Peyer's patch (tissue), 4 donors: ENCODE measurements around the gene ESPL1. TPM values are rescaled to one million over a fixed set of nuclear protein-coding genes. Genes with fewer than 3 reads are reported as not detected.
A peak's percentile ranks its signal among the peaks of the same experiment; 100 is the strongest.

Experiments
- DNase-seq, 3 donors: peaks; one replicate each; pipeline ENCODE4 v3.0.0-alpha.2; 2017 to 2019
- H3K27ac ChIP-seq, 4 donors: fragments of 200-600 bp; sonication (generic); one replicate each; pipeline ENCODE4 v1.5.1; 2016 to 2019
- H3K27me3 ChIP-seq, 2 donors: fragments of 200-600 bp; sonication (generic); one replicate each; pipeline ENCODE4 v1.5.1; 2019
- H3K36me3 ChIP-seq, 3 donors: fragments of 200-600 bp; sonication (generic); one replicate each; pipeline ENCODE4 v1.5.1; 2016 to 2019
- H3K4me1 ChIP-seq, 4 donors: fragments of 200-600 bp; sonication (generic); one replicate each; pipeline ENCODE4 v1.5.1; 2016 to 2019
- H3K4me3 ChIP-seq, 4 donors: fragments of 200-600 bp; sonication (generic); 1 replicate in 3 of 4; 2 replicates in 1 of 4; pipeline ENCODE4 v1.5.1; 2016 to 2019; ENCODE audit warnings: mild to moderate bottlenecking in 1 of 4
- H3K9me3 ChIP-seq, 4 donors: fragments of 200-600 bp; sonication (generic); one replicate each; pipeline ENCODE4 v1.5.1; 2016 to 2019; ENCODE audit warnings: mild to moderate bottlenecking in 1 of 4
- POLR2A ChIP-seq, 2 donors: fragments of 450-650 bp; IDR thresholded peaks; one replicate each; pipeline ENCODE4 v1.5.1; 2017; ENCODE audit warnings: antibody characterized with exemption in 2 of 2, mild to moderate bottlenecking in 2 of 2, moderate library complexity in 2 of 2
- total RNA-seq, 4 donors: library from RNA; depleted of rRNA; stranded (reverse); fragments of >200 nt; gene quantifications; one replicate each; pipeline ENCODE4 v1.1.0, GENCODE V29; 2016
- TF ChIP-seq, protein P1 (sequence below), 6 experiments: fragments of 450-650 bp in 4 of 6; fragments of 200-600 bp in 2 of 6; sonication (generic) in 1 of 6; IDR thresholded peaks; one replicate each; pipeline ENCODE4 v1.5.1; 2017 to 2019; ENCODE audit warnings: antibody characterized with exemption in 6 of 6, mild to moderate bottlenecking in 3 of 6, moderate library complexity in 1 of 6

The ESPL1 gene
- total RNA-seq, 4 donors from 2014 or later: 47.0 to 108 (median 87.0) TPM

DNA sequence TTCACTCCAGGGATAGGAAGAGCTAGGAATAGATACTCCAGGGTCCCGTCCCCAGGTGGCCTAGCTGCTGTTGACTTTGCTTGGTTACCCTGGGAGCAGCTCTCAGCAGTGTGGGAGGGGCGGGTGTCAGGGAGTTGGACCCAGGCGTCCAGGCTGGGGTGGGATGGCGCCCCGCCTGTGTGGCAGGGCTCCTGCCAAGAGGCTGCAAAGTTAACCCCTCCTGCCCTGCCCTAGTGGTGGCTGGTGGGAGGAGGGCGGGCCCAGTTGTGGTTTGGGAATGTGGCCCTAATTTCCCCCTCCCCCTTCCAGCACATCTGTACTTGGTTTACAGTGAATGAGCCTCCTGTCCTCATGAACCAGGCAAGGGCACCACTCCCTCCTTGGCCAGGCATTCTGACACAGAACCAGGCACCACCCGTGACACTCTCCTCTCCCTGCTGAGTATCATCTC lies 34.4 kb upstream of the ESPL1 start:
- H3K36me3 ChIP-seq: no peaks in the 10 kb centered on the region
- no peaks in the 10 kb centered on the region for H3K9me3 ChIP-seq
- no peak overlapping the region for H3K4me3 ChIP-seq
- H3K4me1 ChIP-seq: peaks cover 0 to 36% (median 6%) of the 10 kb centered on the region in 4 donors
- DNase-seq: no peak
- H3K27me3 ChIP-seq: no peaks in the 10 kb centered on the region
- TF ChIP-seq, protein P1, sequence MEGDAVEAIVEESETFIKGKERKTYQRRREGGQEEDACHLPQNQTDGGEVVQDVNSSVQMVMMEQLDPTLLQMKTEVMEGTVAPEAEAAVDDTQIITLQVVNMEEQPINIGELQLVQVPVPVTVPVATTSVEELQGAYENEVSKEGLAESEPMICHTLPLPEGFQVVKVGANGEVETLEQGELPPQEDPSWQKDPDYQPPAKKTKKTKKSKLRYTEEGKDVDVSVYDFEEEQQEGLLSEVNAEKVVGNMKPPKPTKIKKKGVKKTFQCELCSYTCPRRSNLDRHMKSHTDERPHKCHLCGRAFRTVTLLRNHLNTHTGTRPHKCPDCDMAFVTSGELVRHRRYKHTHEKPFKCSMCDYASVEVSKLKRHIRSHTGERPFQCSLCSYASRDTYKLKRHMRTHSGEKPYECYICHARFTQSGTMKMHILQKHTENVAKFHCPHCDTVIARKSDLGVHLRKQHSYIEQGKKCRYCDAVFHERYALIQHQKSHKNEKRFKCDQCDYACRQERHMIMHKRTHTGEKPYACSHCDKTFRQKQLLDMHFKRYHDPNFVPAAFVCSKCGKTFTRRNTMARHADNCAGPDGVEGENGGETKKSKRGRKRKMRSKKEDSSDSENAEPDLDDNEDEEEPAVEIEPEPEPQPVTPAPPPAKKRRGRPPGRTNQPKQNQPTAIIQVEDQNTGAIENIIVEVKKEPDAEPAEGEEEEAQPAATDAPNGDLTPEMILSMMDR (IDR thresholded peaks at IDR 0.05): no peak
- TF ChIP-seq POLR2A (IDR thresholded peaks at IDR 0.05): no peak
- peak overlapping the region in 1 of 4 donors; percentile 69 for H3K27ac ChIP-seq

DNA sequence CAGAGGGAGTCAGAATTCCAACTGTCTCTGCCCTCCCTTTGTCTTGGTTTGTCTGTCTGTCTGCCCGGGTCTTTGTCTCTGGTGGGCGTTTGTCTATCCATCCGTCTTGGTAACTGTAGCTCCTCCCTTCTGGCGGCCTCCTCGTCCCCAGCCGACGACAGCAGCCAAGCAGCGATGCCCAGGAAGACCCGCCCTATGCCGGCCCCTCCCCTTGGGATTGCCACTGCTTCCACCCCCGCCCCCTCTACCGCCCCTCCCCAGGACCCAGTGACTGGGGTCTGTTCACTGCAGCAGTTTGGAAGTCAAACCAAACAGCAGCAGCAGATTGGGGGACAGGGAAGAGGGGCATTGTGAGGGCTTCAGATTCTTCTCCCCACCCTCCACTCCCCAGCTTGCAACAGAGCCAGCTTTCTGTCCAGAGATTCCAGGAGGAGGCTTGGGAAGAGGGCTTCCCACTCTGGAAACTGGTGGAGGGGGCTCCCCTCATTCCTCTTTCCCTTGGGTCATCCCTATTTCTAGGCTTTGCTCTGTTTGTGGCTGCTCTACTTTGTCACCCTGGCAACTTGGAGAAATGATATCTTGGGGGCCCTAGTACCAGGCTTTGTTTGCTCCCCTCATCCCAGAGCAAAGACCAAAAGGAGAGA lies 33.7 kb upstream of the ESPL1 start:
- H3K4me3 ChIP-seq: no peak overlapping the region
- peaks cover 0 to 36% (median 6%) of the 10 kb centered on the region in 4 donors for H3K4me1 ChIP-seq
- peak in 1 of 3 donors; percentile 48 for DNase-seq
- H3K9me3 ChIP-seq: no peaks in the 10 kb centered on the region
- H3K36me3 ChIP-seq: no peaks in the 10 kb centered on the region
- no peak overlapping the region for H3K27ac ChIP-seq
- no peak for TF ChIP-seq POLR2A (IDR thresholded peaks at IDR 0.05)
- TF ChIP-seq, protein P1 (IDR thresholded peaks at IDR 0.05): no peak
- H3K27me3 ChIP-seq: no peaks in the 10 kb centered on the region

DNA sequence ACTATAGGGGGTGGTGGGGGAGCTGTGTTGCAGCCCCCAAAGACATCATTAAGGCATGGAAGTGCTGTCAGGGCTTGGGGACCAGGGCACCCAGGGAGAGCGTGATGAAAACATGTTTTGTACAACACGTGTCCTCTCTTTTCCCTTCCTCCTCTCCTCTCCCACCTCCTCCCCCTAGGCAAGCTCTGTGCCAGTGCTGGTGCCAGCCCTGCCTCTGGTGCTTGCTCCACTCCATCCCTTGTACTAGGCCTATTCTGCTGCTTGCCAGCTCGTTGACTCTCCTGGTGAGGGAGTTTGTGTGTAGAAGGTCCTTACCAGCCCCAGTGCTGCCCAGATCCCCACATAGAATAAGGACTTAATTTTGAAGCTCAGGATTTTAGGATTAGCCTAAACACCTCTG lies 32.9 kb upstream of the ESPL1 start:
- no peak for TF ChIP-seq POLR2A (IDR thresholded peaks at IDR 0.05)
- TF ChIP-seq, protein P1 (IDR thresholded peaks at IDR 0.05): no peak
- DNase-seq: no peak
- no peaks in the 10 kb centered on the region for H3K36me3 ChIP-seq
- H3K4me1 ChIP-seq: peaks cover 0 to 36% (median 6%) of the 10 kb centered on the region in 4 donors
- no peaks in the 10 kb centered on the region for H3K27me3 ChIP-seq
- no peaks in the 10 kb centered on the region for H3K9me3 ChIP-seq
- no peak overlapping the region for H3K27ac ChIP-seq
- no peak overlapping the region for H3K4me3 ChIP-seq

DNA sequence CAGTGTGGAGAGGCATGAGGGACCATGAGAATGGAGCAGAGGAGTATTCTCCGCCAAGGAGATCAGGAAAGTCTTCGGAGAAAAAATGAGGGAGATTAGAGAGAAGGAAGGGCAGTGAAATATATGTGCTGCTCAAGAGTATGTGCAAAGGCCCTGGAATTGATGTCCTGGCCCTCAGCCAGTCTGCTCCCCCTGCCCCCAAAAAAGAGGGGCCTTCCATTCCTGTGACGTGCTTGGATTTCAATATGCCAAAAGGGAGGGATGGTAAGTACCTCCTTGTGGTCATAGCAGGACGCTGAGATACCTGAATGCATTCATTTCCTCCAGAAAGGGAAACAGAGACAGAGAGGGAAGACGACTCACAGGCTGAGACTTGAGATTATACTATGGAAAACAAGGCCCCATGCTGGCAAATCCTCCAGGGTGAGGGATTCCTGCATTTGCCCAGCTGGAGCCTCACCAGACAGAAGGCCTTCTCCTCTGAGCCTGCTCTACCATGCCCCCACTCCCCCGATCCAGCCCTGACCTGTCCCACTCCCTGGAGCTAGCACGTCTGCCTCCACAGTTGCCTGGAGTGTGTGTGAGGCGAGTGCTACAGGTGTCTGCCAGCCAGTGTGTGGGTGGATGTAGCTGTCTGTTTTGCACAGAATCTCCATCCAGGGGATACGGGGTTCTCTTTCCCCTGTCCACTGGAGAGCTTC lies 32.2 kb upstream of the ESPL1 start:
- H3K4me3 ChIP-seq: no peak overlapping the region
- H3K4me1 ChIP-seq: peaks cover 0 to 34% (median 6%) of the 10 kb centered on the region in 4 donors
- no peaks in the 10 kb centered on the region for H3K36me3 ChIP-seq
- no peak for DNase-seq
- no peaks in the 10 kb centered on the region for H3K9me3 ChIP-seq
- no peak overlapping the region for H3K27ac ChIP-seq
- TF ChIP-seq POLR2A (IDR thresholded peaks at IDR 0.05): no peak
- TF ChIP-seq, protein P1 (IDR thresholded peaks at IDR 0.05): no peak
- H3K27me3 ChIP-seq: no peaks in the 10 kb centered on the region

DNA sequence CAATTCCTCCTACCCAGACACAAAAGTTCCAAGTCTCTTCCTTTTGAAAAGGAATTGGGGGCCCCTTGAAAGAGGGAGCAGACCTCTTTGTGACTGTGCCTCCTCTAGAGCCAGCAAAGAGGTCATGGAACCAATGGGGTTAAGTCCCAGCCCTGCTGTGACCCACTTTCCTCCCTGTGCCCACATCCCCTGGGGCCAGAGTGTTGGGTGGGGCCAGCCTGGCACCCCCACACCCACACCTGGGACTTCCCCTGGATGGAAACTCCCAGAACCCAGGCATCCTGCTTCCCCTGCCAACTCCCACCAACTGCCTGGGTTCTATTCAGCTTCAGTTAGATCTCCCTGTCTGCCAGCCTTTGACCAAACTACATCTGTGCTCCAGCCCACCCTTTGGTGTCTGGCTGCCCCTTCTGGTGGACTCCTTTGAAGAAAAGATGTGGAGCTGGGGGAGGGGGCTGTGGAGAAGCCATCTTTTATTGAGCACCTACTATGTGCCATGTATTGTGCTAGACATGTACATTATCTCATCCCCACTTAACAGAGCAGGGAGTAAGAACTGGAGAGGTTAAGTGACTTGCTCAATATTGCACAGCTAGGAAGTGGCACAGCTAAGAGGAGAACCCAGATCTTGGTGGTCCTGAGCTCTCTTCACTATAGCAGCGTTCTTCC lies 31.5 kb upstream of the ESPL1 start:
- H3K27me3 ChIP-seq: no peaks in the 10 kb centered on the region
- no peaks in the 10 kb centered on the region for H3K36me3 ChIP-seq
- no peak for DNase-seq
- no peak overlapping the region for H3K27ac ChIP-seq
- TF ChIP-seq, protein P1 (IDR thresholded peaks at IDR 0.05): no peak
- no peak for TF ChIP-seq POLR2A (IDR thresholded peaks at IDR 0.05)
- no peaks in the 10 kb centered on the region for H3K9me3 ChIP-seq
- no peak overlapping the region for H3K4me3 ChIP-seq
- peaks cover 0 to 27% (median 6%) of the 10 kb centered on the region in 4 donors for H3K4me1 ChIP-seq
